Measurements from ENCODE around the gene GOLT1A. TPM values are rescaled to one million over a fixed set of nuclear protein-coding genes. Genes with fewer than 3 reads are reported as not detected.

The GOLT1A gene
- total RNA-seq, 1 experiment from 2014 or later, result not detected

GRCh38 chr1:204172404-204173029, 41.3 kb downstream of the GOLT1A start:
- intact Hi-C loops (cut with micrococcal nuclease; ENCODE audit: unreplicated experiment), result no loop called here
- TF ChIP-seq CTCF (conservative IDR thresholded peaks at IDR 0.05; ENCODE audit: low read depth, low read length) (no peak), EZH2 (IDR thresholded peaks at IDR 0.05; ENCODE audit: borderline replicate concordance, low read depth, low read length, poor library complexity, severe bottlenecking) (no peak)
- DNase-seq (ENCODE audit: low spot score), result no peak
- Histone ChIP-seq H3K9me3 (ENCODE audit: low read depth, low read length, poor library complexity, severe bottlenecking) (peaks cover 13% of the 10 kb centered on the region), H3K27me3 (replicated peaks; ENCODE audit: insufficient read depth, low read depth, low read length, poor library complexity) (peaks cover 6% of the 10 kb centered on the region), H3K36me3 (ENCODE audit: insufficient read depth, low read length, poor library complexity, severe bottlenecking) (no peaks in the 10 kb centered on the region), H3K4me3 (ENCODE audit: low read depth, low read length, poor library complexity, severe bottlenecking) (no peak overlapping the region), H3K27ac (ENCODE audit: low read depth, low read length, poor library complexity, severe bottlenecking) (no peak overlapping the region), H3K4me1 (ENCODE audit: insufficient read depth, low read length, poor library complexity, severe bottlenecking) (no peaks in the 10 kb centered on the region)
- CTCF ChIA-PET, result interaction anchor here (0.6 to 1.0 kb wide), 2 partner anchors 10 to 301 kb away, joined by 3 read pairs; no protein-coding TSS in a partner anchor
- POLR2A ChIA-PET (ENCODE audit: low non-redundant PET), result no interaction called here
- BruUV-seq (replicated peaks), result no TSS peak

GRCh38 chr1:204171751-204172178, 42.0 kb downstream of the GOLT1A start:
- intact Hi-C loops (cut with micrococcal nuclease; ENCODE audit: unreplicated experiment), result no loop called here
- peaks cover 5% of the 10 kb centered on the region for H3K27me3 ChIP-seq (replicated peaks; ENCODE audit: insufficient read depth, low read depth, low read length, poor library complexity)
- no peak for TF ChIP-seq EZH2 (IDR thresholded peaks at IDR 0.05; ENCODE audit: borderline replicate concordance, low read depth, low read length, poor library complexity, severe bottlenecking)
- no peak for TF ChIP-seq CTCF (conservative IDR thresholded peaks at IDR 0.05; ENCODE audit: low read depth, low read length)
- no peak for DNase-seq (ENCODE audit: low spot score)
- peaks cover 13% of the 10 kb centered on the region for H3K9me3 ChIP-seq (ENCODE audit: low read depth, low read length, poor library complexity, severe bottlenecking)
- no peaks in the 10 kb centered on the region for H3K36me3 ChIP-seq (ENCODE audit: insufficient read depth, low read length, poor library complexity, severe bottlenecking)
- H3K4me1 ChIP-seq (ENCODE audit: insufficient read depth, low read length, poor library complexity, severe bottlenecking), result no peaks in the 10 kb centered on the region
- ChIA-PET POLR2A (ENCODE audit: low non-redundant PET) (no interaction called here), CTCF (interaction anchor here (1.0 kb wide), 1 partner anchor 9 kb away, joined by 3 read pairs; no protein-coding TSS in a partner anchor)
- no peak overlapping the region for H3K4me3 ChIP-seq (ENCODE audit: low read depth, low read length, poor library complexity, severe bottlenecking)
- no peak overlapping the region for H3K27ac ChIP-seq (ENCODE audit: low read depth, low read length, poor library complexity, severe bottlenecking)
- no TSS peak for BruUV-seq (replicated peaks)

GRCh38 chr1:204170494-204171155, 43.2 kb downstream of the GOLT1A start:
- no peaks in the 10 kb centered on the region for H3K4me1 ChIP-seq (ENCODE audit: insufficient read depth, low read length, poor library complexity, severe bottlenecking)
- intact Hi-C loops (cut with micrococcal nuclease; ENCODE audit: unreplicated experiment), result no loop called here
- TF ChIP-seq CTCF (conservative IDR thresholded peaks at IDR 0.05; ENCODE audit: low read depth, low read length) (no peak), EZH2 (IDR thresholded peaks at IDR 0.05; ENCODE audit: borderline replicate concordance, low read depth, low read length, poor library complexity, severe bottlenecking) (no peak)
- ChIA-PET CTCF (no interaction called here), POLR2A (ENCODE audit: low non-redundant PET) (no interaction called here)
- H3K4me3 ChIP-seq (ENCODE audit: low read depth, low read length, poor library complexity, severe bottlenecking), result no peak overlapping the region
- H3K27me3 ChIP-seq (replicated peaks; ENCODE audit: insufficient read depth, low read depth, low read length, poor library complexity), result no peaks in the 10 kb centered on the region
- no peak for DNase-seq (ENCODE audit: low spot score)
- H3K27ac ChIP-seq (ENCODE audit: low read depth, low read length, poor library complexity, severe bottlenecking), result no peak overlapping the region
- BruUV-seq (replicated peaks), result no TSS peak
- no peaks in the 10 kb centered on the region for H3K36me3 ChIP-seq (ENCODE audit: insufficient read depth, low read length, poor library complexity, severe bottlenecking)
- peaks cover 13% of the 10 kb centered on the region for H3K9me3 ChIP-seq (ENCODE audit: low read depth, low read length, poor library complexity, severe bottlenecking)
